ENCODE measurements around the gene ZNF76.

Gene ZNF76

DNA sequence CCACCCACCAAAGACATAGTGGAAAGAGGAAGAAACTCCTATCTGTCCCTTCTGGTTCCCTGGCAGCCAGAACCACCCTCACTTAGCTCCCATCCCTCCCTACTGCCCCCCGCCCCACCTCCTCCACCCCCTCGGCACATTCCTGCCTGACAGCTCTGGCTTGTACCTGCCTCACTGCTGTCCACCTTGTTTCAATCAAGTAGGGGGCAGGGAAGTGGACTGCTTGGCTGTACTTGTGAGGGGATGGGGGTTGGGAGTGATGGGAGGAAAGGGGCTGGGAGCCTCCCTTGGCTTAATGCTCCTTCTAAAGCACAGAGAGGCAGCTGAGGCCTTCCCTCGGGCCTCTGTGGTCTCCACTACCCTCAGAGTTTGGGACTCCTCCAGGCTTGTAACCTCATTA, 22.1 kb upstream of the ZNF76 start:
- DNase-seq (ENCODE audit: low read depth), result no peak

DNA sequence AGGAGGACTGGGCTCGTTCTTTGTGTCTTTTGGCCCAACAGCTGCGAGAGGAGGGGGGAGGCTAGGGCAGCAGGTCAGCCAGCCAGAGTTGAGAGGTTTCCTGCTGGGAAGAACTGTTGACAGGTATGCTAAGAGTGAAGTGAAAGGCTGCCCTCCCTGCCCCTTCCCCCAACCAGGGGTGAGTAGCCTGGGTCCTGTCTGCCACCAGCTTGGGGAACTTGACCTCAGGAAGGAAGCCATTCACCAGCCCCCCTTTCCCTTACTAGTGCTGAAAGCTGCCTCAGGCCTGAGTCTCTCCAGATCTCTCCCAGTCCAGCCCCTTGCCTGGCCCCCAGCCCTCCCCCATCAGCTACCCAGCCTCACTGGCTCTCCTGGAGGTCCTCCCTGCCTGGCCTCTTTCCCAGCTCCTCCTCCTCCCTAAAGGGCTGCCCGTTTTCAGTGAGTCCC, 20.7 kb upstream of the ZNF76 start:
- DNase-seq (ENCODE audit: low read depth), result no peak

DNA sequence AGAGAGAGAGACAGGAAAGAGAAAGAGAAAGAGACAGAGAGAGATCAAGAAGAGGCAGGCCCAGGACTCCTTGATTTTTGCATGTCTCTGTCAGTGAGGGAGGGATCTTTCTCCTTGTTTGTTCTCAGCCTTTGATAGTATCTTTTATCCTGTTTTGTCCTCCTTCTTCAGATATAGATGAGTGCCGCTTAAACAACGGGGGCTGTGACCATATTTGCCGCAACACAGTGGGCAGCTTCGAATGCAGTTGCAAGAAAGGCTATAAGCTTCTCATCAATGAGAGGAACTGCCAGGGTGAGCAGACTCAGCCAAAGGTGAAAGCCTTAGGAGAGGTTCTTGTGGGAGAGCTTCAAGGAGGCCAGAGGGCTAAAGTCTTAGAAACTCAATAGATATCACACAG, 20.0 kb upstream of the ZNF76 start:
- DNase-seq (ENCODE audit: low read depth), result no peak

DNA sequence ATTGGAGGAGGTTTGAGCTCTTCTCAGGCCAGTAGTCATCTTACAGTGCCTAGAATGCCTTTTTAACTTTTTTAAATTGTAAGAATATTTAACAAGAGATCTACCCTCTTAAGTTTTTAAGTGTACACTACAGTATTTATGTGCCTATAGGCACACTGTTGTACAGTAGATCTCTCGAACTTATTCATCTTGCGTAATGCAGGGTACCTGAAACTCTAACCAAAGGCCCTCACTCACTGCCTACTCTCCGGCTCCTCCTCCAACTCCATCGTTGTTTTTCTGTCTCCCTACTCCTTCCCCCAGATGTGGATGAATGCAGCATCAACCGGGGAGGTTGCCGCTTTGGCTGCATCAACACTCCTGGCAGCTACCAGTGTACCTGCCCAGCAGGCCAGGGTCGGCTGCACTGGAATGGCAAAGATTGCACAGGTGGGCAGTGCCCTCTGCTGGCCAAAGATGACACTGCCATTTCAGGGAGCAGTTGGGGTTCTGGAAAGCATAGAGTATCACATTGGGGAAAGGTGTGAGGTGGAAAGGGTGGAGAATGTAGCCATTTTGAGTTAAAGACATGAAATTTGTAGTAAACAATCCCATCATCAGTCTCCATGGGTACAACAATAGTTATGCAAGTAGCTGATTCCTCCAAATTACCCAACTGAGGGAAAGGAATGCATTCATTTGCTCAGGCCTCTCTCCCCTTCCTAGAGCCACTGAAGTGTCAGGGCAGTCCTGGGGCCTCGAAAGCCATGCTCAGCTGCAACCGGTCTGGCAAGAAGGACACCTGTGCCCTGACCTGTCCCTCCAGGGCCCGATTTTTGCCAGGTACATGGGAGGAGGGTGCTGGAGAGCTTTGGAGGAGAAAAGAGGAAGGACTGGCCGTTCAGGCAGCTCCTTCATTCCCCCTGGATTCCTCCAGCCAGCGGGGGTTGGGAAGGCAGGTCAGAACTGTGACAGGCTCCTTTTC, 18.4 kb upstream of the ZNF76 start:
- DNase-seq (ENCODE audit: low read depth), result peak; percentile 17

DNA sequence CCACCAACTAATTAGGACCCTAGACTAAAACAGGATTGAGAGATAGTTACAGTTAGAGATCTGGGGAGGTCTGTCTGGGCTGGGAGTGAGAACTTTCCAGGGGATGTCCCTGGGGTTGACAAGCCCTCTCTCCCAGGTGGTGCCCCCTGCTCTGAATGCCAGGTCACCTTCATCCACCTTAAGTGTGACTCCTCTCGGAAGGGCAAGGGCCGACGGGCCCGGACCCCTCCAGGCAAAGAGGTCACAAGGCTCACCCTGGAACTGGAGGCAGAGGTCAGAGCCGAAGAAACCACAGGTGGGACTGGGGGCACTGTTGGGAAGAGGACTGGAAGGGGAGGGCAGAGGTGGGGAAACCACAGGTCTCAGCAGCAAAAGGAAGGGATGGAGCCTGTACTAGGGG, 17.0 kb upstream of the ZNF76 start:
- DNase-seq (ENCODE audit: low read depth), result no peak

DNA sequence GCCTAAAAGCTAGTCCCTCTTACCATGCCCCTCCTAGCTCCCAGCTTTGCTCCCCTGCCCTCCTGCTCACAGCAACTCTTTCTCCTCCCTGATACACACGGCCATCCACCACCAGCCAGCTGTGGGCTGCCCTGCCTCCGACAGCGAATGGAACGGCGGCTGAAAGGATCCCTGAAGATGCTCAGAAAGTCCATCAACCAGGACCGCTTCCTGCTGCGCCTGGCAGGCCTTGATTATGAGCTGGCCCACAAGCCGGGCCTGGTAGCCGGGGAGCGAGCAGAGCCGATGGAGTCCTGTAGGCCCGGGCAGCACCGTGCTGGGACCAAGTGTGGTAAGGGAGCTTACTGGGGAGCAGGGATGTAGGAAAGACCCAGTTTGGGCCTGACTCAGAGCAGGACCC, 16.6 kb upstream of the ZNF76 start:
- DNase-seq (ENCODE audit: low read depth), result no peak

DNA sequence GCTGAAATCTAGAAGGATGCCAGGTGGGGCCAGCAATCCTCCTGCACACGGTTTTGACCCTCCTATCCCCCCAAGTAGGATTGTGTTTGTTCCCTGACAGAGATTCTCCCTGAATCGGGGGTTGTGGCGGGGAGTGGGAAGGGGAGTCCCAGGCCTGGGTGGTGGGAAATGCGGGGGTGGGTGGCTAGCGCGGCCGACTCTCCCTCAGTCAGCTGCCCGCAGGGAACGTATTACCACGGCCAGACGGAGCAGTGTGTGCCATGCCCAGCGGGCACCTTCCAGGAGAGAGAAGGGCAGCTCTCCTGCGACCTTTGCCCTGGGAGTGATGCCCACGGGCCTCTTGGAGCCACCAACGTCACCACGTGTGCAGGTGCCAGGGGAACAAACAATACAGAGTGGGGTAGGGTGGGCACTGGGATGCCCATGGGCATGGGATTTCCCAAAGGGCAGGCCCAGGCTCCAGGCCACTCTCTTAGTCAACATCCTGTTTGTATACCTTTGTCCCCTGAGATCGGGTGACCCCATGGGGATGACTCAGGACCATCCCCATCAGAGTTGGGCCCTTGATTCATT, 16.1 kb upstream of the ZNF76 start:
- no peak for DNase-seq (ENCODE audit: low read depth)

DNA sequence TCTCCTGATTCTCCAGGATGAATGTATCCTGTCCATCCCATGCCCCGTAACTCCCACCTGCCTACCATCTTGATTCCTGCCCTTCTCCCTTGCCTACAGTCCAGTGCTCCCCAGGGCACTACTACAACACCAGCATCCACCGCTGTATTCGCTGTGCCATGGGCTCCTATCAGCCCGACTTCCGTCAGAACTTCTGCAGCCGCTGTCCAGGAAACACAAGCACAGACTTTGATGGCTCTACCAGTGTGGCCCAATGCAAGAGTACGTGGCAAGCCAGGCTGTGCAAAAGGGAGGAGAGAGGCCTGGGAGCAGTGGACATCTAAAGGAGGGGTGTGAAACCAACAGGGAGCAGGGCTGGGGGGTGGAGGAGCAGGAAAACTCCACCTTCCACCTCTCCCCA, 15.0 kb upstream of the ZNF76 start:
- no peak for DNase-seq (ENCODE audit: low read depth)

DNA sequence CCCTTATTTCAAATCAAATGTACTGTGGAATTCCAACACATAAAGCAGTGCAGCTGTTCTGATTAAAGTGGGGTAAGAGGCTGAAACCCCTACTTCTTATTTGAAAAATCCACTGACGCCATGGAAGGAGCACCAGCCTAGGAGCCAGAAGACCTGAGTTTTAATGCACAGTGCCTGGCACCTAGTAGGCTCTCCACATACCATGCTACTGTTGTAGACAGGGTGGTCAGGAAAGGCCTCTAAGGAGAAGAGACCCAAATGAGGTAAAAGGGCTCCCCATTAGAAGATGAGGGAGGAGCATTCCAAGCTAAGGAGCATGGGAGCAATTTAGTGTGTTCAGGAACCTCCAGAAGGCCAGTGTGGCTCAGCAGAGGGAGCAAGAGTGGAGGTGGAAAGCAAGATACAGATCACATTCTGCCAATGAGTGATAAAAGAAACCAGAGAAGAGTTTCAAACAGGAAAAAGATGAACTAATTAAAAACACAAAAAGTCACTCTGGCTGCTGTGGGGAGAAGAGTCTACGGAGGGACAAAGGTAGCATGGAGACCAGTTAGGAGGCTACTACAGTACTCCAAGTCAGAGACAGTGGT, 11.8 kb upstream of the ZNF76 start:
- no peak for DNase-seq (ENCODE audit: low read depth)

DNA sequence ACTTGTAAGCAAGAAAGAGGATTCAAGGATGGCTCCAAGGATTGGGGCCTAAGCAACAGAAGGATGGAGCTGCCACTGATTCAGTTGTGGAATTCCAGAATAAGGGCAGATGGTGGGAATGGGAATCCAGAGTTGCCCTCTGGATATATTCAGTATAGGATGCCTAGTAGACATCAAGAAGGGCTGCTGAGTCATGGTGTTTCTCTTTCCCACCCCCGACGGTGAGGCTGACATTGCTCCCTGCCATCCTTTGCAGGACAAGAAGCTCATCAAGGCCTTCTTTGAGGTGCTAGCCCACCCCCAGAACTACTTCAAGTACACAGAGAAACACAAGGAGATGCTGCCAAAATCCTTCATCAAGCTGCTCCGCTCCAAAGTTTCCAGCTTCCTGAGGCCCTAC, 11.2 kb upstream of the ZNF76 start:
- no peak for DNase-seq (ENCODE audit: low read depth)

DNA sequence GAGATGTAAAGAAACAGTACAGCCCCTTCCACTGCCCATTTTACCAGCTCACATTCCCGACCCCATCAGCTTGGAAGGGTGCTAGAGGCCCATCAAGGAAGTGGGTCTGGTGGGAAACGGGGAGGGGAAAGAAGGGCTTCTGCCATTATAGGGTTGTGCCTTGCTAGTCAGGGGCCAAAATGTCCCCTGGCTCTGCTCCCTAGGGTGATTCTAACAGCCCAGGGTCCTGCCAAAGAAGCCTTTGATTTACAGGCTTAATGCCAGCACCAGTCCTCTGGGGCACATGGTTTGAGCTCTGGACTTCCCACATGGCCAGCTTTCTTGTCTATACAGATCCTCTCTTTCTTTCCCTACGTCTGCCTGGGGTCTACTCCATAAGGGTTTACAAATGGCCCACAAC, 10.6 kb upstream of the ZNF76 start:
- no peak for DNase-seq (ENCODE audit: low read depth)

DNA sequence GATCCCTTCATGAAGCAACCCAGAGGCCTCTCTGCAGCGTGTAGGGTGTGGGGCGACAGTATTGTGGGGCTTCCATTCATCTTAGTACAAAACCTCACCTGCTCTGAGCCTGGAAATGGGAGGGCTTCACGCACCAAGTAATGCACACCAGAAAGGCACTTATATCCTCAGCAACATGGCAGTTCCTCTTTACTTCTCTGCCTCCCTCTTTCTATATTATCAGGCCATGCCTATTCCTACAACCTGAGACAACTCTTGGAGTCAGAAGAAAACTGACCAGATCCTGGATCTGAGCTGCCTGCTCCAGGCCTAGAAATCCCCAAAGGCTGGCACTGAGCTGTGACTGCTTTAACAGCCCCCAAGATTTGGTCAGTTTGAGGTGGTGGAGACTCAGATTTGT, 7.6 kb upstream of the ZNF76 start:
- no peak for DNase-seq (ENCODE audit: low read depth)

DNA sequence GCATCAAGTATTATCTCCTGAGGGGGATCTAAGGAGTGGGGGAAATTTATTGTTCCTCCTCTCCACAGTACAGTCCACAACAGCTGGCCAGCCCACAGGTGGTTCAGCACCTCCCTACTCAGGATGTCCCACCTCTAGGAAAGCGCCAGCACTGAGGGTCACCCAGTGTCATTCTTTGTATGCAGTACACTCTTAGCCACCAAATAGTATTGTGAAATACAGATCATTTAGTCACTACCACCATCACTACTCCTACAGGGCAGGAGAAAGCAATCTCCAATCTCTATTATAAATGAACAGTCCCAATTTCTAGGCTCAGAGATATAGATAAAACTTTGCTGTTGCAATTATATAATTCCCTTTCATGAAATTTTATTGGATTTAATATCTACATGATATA, 6.3 kb upstream of the ZNF76 start:
- no peak for DNase-seq (ENCODE audit: low read depth)

DNA sequence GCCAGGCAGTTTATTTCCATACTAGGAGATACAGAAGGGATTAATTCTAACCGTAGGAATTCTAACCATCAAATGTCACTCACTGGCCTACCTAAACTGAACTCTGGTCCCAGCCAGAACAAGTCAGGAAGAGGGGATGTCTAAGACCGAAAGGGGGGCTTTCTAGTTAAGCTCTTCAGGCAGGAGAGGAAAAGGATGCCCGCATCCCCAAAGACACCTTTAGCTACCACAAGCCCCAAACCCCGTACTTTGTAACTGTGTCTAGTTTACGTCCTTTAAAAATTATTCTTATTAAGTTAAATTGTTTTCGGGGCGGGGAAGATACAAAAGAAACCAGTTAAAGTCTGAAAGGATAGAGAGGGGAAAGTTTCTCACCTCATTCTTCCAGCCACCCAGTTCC, 1.2 kb upstream of the ZNF76 start:
- DNase-seq (ENCODE audit: low read depth), result no peak

DNA sequence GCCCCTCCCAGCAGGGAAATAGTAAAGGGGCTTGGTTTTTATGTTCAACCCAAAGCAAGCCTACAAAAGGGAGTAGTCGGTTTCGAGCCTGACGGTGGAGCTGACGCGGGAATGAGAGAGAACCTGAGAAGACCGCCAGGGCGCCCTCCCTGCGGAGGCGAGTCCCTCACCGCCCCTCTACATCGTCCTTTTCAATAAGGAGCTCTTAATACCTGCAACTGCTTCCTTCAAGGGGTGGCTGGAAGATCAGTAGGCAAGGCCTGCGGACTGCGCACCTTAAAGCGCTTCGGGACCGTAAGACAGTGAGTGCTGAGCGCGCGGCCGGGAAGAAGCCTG, 709 bp upstream of the ZNF76 start:
- DNase-seq (ENCODE audit: low read depth), result no peak

DNA sequence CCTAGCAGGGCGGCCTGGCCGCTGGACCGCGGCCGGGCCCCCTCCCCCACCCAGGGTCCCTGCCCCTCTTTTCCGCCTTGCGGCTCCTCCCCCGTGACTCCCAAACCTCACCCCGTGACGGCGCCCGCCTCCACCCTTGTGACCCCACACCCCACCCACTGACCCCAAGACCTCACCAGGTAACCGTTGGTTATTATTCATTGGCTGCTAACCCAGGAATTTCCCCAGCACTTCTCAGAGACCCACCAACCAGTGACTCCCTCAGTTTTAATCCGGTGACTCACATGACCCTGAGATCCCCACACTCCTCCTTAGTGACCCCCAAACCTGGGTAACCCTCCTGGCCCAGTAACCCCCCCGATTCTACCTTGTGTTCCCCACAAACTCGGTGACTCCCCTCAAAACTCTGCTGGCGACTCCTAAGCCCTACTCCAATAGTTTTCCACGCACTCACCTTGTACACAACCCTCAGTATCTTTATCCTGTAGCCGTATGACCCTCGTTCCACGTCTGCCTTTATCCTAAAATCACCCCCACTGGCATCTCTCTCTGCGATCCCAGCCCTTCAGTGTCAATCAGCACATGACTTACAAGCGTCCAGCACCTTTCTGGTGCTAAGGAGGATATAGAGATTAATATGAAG, 534 bp downstream of the ZNF76 start:
- peak; percentile 84 for DNase-seq (ENCODE audit: low read depth)

DNA sequence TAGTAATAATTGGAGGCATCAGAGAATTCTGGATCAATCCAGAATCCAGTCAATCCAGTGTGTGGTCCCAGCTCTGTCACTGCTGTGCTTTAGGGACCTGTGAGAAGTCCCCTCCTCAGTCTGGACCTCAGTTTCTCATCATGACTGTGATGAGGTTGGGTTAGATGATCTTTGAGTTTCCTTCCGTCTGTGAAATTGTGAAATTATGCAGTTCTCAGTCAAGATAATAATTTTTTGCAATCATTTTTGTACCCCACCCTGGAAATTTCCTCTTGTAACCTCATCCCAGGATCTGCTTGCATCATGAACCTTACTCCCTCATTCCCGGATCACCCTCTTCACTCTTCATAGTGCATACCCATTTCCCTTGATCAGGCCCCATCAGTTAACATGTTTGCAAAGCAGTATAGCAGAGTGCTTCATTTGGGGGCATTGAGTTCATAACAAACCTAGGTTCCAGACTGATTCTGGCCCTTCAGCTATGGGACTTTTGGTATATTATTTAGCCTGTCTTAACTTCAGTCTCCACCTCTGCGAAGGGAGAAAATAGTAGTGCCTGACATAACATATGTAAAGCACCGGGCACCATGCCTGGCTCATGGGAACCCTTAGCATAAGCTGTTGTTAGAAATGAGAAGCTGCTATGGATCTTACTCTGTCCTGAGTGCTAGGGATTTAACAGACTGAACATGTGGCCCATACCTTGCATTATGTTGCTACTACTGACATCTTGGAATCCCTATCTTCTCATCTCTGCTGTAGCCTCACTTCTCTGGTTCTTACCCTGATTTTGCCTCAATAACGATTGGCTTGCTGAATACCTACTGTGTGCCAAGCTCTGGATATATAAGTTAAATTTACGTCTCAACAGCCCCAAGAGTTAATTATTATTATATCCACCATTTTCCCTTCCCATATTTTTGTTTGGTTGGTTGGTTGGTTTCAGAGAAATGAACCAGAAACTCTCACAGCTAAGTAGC, 1.3 kb downstream of the ZNF76 start:
- DNase-seq (ENCODE audit: low read depth), result no peak

DNA sequence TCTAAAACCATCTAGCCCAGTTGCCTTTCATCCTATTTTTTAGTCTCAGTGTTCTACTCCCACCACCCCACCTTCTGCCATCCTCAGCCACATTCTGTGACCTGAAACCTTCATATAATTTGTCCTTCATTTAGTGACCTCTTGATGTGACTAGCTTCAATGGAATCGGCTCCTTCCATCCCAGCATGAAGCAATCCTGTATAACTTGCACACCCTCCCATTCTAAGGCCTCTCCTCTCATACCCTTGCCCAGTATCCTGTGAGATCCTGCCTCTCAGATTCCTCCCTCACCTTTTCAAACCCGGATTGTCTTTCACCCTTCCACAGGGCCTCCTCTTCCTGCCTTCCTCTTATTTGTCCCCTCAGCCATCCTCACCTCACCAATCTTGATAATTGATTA, 3.1 kb downstream of the ZNF76 start:
- DNase-seq (ENCODE audit: low read depth), result no peak

DNA sequence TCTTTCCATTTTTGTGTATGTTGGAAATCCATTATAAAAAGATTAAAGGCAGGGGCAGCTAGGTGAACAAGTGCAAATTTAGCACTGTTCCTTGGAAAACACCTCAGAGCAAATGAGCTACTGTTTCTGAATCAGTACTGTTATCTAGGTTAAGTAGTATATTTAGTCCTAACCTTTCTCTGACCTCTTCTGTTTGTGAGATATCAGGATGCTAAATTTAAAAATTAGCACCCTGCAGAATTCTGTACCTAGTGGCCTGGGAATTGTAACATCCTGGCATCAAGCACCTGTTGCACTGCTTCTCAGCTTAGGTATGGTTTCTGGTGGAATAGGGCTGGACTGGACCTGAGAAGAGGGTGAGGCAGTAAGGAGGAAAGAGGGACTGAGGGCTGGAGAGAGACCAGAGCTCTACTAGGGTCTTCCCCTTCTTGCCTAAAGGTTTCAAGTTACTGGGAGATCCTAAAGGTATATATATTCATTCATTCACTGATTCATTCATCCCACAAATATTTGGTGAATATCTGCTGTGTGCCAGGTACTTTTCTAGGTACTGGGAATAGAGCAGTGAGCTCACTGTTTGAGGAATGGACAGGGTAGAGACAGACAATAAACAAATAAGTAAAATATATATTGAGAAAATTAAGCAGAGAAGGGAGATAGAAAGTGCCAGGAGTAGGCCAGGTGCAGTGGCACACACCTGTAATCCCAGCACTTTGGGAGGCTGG, 5.2 kb downstream of the ZNF76 start:
- no peak for DNase-seq (ENCODE audit: low read depth)

DNA sequence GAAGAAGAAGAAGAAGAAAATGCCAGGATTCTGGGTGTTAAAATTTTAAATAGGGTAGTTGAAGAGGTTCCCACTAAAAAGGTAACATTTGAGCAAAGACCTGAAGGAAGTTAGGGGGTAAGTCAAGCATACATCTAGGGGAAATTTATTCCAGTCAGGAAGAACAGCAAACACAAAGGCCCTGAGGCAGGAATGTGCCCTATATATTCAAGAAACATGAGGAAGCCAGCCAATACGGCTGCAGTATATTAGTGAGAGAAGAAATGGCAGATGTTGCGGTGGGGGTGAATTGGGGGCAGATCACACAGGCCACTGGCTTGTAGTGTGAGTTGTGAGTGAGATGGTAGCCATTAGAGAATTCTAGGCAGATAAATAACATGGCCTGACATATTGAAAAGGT, 6.0 kb downstream of the ZNF76 start:
- no peak for DNase-seq (ENCODE audit: low read depth)

DNA sequence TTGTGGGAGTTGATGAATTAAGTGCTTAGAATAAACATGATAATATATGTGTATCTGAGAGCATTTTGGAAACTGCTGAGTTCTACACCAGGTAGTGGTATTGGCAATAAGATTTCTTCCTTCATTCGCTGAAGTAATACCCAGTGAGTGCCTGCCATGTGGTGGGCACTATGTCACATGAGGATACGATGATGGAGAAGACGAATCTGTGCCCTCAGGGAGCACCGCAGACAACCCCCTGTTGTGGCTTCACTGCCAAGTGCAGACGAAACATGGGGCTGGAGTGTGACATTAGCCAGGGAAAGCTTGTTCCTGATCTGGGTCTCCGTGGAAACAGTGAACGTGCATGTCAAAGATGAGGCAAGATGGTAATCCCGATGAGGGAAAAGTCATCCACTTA, 7.9 kb downstream of the ZNF76 start:
- DNase-seq (ENCODE audit: low read depth), result no peak
